ENCODE data around the gene DOCK9.
"Not testable (repeated sequence)": the region's sequence is repeated elsewhere in the genome, so short reads cannot be mapped to it uniquely, and the experiment has no call there.

The DOCK9 gene

GRCh38 chr13:98917116-98917515 is 60.7 kb downstream of the DOCK9 start:
- DNase-seq (ENCODE audit: low read depth), result no peak

- no peak for DNase-seq (ENCODE audit: low read depth)
These were observed 61.5 kb downstream of the DOCK9 start for GRCh38 chr13:98916403-98916802.

- no peak for DNase-seq (ENCODE audit: low read depth)
These were observed 61.9 kb downstream of the DOCK9 start for GRCh38 chr13:98915981-98916380.

- no peak for DNase-seq (ENCODE audit: low read depth)
These were observed 62.3 kb downstream of the DOCK9 start for GRCh38 chr13:98915563-98915962.

GRCh38 chr13:98913741-98914140 is 64.1 kb downstream of the DOCK9 start:
- no peak for DNase-seq (ENCODE audit: low read depth)

- DNase-seq (ENCODE audit: low read depth), result no peak
These were observed 65.0 kb downstream of the DOCK9 start for GRCh38 chr13:98912846-98913245.

GRCh38 chr13:98910501-98910951 is 67.3 kb downstream of the DOCK9 start:
- DNase-seq (ENCODE audit: low read depth), result no peak

GRCh38 chr13:98909016-98909415 is 68.8 kb downstream of the DOCK9 start:
- no peak for DNase-seq (ENCODE audit: low read depth)

- no peak for DNase-seq (ENCODE audit: low read depth)
These were observed 70.9 kb downstream of the DOCK9 start for GRCh38 chr13:98906746-98907502.

- no peak for DNase-seq (ENCODE audit: low read depth)
These were observed 72.7 kb downstream of the DOCK9 start for GRCh38 chr13:98905199-98905598.

GRCh38 chr13:98900442-98900841 is 77.4 kb downstream of the DOCK9 start:
- DNase-seq (ENCODE audit: low read depth), result no peak

- DNase-seq (ENCODE audit: low read depth), result no peak
These were observed 80.2 kb downstream of the DOCK9 start for GRCh38 chr13:98897706-98898105.

GRCh38 chr13:98896868-98897144 is 81.1 kb downstream of the DOCK9 start:
- no peak for DNase-seq (ENCODE audit: low read depth)

GRCh38 chr13:98896083-98896867 is 81.6 kb downstream of the DOCK9 start:
- DNase-seq (ENCODE audit: low read depth), result no peak

GRCh38 chr13:98894814-98895213 is 83.0 kb downstream of the DOCK9 start:
- DNase-seq (ENCODE audit: low read depth), result not testable (repeated sequence)

GRCh38 chr13:98893371-98893770 is 84.5 kb downstream of the DOCK9 start:
- DNase-seq (ENCODE audit: low read depth), result no peak

GRCh38 chr13:98892821-98893220 is 85.0 kb downstream of the DOCK9 start:
- no peak for DNase-seq (ENCODE audit: low read depth)

GRCh38 chr13:98892077-98892476 is 85.8 kb downstream of the DOCK9 start:
- DNase-seq (ENCODE audit: low read depth), result no peak

- no peak for DNase-seq (ENCODE audit: low read depth)
These were observed 86.9 kb downstream of the DOCK9 start for GRCh38 chr13:98890925-98891324.

- peak; percentile 39 for DNase-seq (ENCODE audit: low read depth)
These were observed 87.7 kb downstream of the DOCK9 start for GRCh38 chr13:98890186-98890585.

GRCh38 chr13:98889419-98890085 is 88.3 kb downstream of the DOCK9 start:
- DNase-seq (ENCODE audit: low read depth), result no peak

GRCh38 chr13:98888890-98889279 is 89.0 kb downstream of the DOCK9 start:
- no peak for DNase-seq (ENCODE audit: low read depth)
